Mucosa of gallbladder (tissue), 1 donor: Measurements from ENCODE around the gene MIEF1. TPM values are rescaled to one million over a fixed set of nuclear protein-coding genes. Genes with fewer than 3 reads are reported as not detected.

Source experiments
- DNase-seq: peaks from one replicate; pipeline ENCODE4 v3.0.0-alpha.2; 2020; ENCODE audit warnings: low spot score
- total RNA-seq: library from RNA; stranded (reverse); gene quantifications from one replicate; pipeline ENCODE4 v1.2.1, GENCODE V29; 2021
- donor health status: DM: no; HTN: no; CAD: no.

The MIEF1 gene
- total RNA-seq, 1 donor from 2014 or later: 24.1 TPM

GRCh38 chr22:39470451-39471291 lies 31.4 kb upstream of the MIEF1 start:
- DNase-seq: no peak

GRCh38 chr22:39471381-39472141 lies 30.5 kb upstream of the MIEF1 start:
- DNase-seq: peak; percentile 57

- DNase-seq: peak; percentile 84
These were observed 29.2 kb upstream of the MIEF1 start for GRCh38 chr22:39472570-39473556.

GRCh38 chr22:39473851-39474250 lies 28.2 kb upstream of the MIEF1 start:
- DNase-seq: no peak

GRCh38 chr22:39474351-39475111 lies 27.6 kb upstream of the MIEF1 start:
- peak; percentile 63 for DNase-seq

GRCh38 chr22:39475337-39475736 lies 26.8 kb upstream of the MIEF1 start:
- no peak for DNase-seq

- DNase-seq: no peak
These were observed 26.2 kb upstream of the MIEF1 start for GRCh38 chr22:39475902-39476301.

- no peak for DNase-seq
These were observed 25.4 kb upstream of the MIEF1 start for GRCh38 chr22:39476664-39477063.

- no peak for DNase-seq
These were observed 24.5 kb upstream of the MIEF1 start for GRCh38 chr22:39477542-39477941.

- no peak for DNase-seq
These were observed 23.6 kb upstream of the MIEF1 start for GRCh38 chr22:39478441-39478850.

GRCh38 chr22:39479254-39479653 lies 22.8 kb upstream of the MIEF1 start:
- no peak for DNase-seq

GRCh38 chr22:39480557-39480956 lies 21.5 kb upstream of the MIEF1 start:
- no peak for DNase-seq

GRCh38 chr22:39481054-39481453 lies 21.0 kb upstream of the MIEF1 start:
- DNase-seq: no peak

- no peak for DNase-seq
These were observed 20.5 kb upstream of the MIEF1 start for GRCh38 chr22:39481595-39481994.

GRCh38 chr22:39482768-39483167 lies 19.3 kb upstream of the MIEF1 start:
- DNase-seq: no peak

- no peak for DNase-seq
These were observed 14.9 kb upstream of the MIEF1 start for GRCh38 chr22:39486951-39487825.

GRCh38 chr22:39487826-39488520 lies 14.1 kb upstream of the MIEF1 start:
- DNase-seq: no peak

- DNase-seq: no peak
These were observed 13.5 kb upstream of the MIEF1 start for GRCh38 chr22:39488563-39489083.
